ENCODE results near the gene HOXC6.

The HOXC6 gene

DNA sequence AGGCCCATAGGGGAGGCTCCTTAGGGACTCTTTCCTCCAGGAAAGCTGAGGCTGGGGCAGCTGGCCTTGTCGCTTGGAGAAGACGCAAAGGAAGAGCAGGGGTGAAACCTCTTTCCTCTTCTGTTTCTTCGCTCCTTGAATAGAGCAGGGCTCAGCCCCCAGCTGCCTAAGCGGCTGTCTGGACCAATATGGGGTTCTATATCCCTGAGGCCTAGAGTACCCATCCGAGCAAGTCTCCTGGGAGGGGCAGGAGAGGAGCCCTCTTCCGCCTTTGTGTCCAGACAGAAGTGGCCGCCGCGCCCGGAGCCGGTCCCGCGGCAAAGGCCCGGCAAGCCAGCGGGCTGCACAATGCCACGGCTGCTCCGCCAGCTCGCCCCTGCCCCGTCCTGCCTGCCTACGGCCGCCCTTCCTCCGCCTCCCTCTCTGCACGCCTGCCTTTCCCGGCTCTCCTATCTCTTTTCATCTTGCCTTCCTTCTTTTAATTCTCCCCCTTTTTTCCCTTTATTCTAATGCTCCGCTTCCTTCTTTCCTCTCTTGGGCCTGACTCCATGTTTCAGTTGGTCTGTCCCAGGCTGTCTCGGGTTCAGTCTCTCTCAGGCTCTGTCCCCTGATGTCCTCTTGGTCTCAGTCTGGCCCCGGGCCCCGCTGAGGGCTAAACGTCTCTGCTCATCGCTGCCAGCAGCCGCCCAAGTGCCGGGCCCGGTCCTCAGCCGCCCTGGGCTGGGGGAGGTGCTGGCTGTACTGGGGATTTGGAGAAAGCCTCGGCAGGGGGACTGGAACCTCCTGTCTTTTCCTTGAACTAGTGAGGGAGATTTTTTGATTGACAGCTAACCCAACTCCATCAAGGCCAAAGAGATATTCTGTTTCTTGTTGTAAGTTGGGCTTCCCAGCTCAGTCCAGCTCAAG is 30.8 kb upstream of the HOXC6 start:
- no peaks in the 10 kb centered on the region for H3K36me3 ChIP-seq
- peak overlapping the region; percentile 95 for H3K4me3 ChIP-seq (ENCODE audit: low read depth, low read length)
- no peaks in the 10 kb centered on the region for H3K9me3 ChIP-seq
- H3K27me3 ChIP-seq: no peaks in the 10 kb centered on the region
- H3K4me1 ChIP-seq: peaks cover 5% of the 10 kb centered on the region; the same call in 1 of the 2 replicates
- peak; percentile 58 for DNase-seq
- TF ChIP-seq, protein P1, sequence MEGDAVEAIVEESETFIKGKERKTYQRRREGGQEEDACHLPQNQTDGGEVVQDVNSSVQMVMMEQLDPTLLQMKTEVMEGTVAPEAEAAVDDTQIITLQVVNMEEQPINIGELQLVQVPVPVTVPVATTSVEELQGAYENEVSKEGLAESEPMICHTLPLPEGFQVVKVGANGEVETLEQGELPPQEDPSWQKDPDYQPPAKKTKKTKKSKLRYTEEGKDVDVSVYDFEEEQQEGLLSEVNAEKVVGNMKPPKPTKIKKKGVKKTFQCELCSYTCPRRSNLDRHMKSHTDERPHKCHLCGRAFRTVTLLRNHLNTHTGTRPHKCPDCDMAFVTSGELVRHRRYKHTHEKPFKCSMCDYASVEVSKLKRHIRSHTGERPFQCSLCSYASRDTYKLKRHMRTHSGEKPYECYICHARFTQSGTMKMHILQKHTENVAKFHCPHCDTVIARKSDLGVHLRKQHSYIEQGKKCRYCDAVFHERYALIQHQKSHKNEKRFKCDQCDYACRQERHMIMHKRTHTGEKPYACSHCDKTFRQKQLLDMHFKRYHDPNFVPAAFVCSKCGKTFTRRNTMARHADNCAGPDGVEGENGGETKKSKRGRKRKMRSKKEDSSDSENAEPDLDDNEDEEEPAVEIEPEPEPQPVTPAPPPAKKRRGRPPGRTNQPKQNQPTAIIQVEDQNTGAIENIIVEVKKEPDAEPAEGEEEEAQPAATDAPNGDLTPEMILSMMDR (IDR thresholded peaks at IDR 0.05; ENCODE audit: low read depth, low read length): no peak

- TF ChIP-seq, protein P1 (IDR thresholded peaks at IDR 0.05; ENCODE audit: low read depth, low read length): no peak; the same call in 1 of the 2 replicates
- Histone ChIP-seq H3K36me3 (no peaks in the 10 kb centered on the region), H3K9me3 (no peaks in the 10 kb centered on the region), H3K4me1 (peaks cover 5% of the 10 kb centered on the region; the same call in 1 of the 2 replicates), H3K27me3 (no peaks in the 10 kb centered on the region), H3K4me3 (ENCODE audit: low read depth, low read length) (peak overlapping the region; percentile 95)
- no peak for DNase-seq
These were observed 29.9 kb upstream of the HOXC6 start for GRCh38 chr12:53998110-53998899.

GRCh38 chr12:53998900-53999236 is 29.4 kb upstream of the HOXC6 start:
- H3K9me3 ChIP-seq: no peaks in the 10 kb centered on the region
- no peak for DNase-seq
- TF ChIP-seq, protein P1 (IDR thresholded peaks at IDR 0.05; ENCODE audit: low read depth, low read length): peak; percentile 12; the same call in 1 of the 2 replicates

DNA sequence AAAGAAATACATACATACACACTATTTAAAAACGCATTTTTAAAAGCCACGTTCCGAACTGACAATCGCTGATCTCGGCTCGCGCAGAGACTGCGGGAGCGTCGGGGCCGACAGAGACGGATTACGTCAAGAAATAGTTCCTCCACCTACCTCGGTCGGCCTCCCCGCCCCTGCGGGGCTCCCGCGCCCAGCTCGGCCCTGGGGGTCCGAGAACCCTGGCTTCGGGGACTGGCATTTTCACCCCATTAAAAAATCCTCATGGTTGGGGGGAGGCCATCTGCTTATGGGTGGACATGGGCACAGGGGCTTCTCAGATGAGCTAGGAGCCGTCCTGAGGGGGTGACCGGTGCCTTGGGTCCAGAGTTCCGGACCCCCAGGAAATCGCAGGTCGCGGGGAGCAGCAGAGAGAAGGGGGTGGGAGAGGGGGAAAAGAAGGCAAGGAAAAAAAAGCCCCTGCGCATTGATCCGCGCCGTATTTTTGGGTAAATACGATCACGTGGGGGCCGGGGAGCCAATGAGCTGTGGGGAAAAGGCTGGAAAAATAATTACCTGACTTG is 28.6 kb upstream of the HOXC6 start:
- TF ChIP-seq, protein P1 (IDR thresholded peaks at IDR 0.05; ENCODE audit: low read depth, low read length): no peak
- no peaks in the 10 kb centered on the region for H3K9me3 ChIP-seq
- no peaks in the 10 kb centered on the region for H3K36me3 ChIP-seq
- H3K4me3 ChIP-seq (ENCODE audit: low read depth, low read length): peak overlapping the region; percentile 95
- no peaks in the 10 kb centered on the region for H3K27me3 ChIP-seq
- peaks cover 11% of the 10 kb centered on the region for H3K4me1 ChIP-seq
- peak; percentile 77 for DNase-seq

More at GRCh38 chr12:53998900-53999236, 29.4 kb upstream of the HOXC6 start:
- Histone ChIP-seq H3K4me1 (peaks cover 9% of the 10 kb centered on the region), H3K4me3 (ENCODE audit: low read depth, low read length) (peak overlapping the region; percentile 95), H3K36me3 (no peaks in the 10 kb centered on the region), H3K27me3 (no peaks in the 10 kb centered on the region)

GRCh38 chr12:54000116-54001114 is 27.8 kb upstream of the HOXC6 start, which contains the start of gene HOXC9:
TSS of gene HOXC9 (plus strand) at chr12:54000161. CDS start at chr12:54000189, 28 bp downstream.
- Histone ChIP-seq H3K27me3 (no peaks in the 10 kb centered on the region), H3K9me3 (no peaks in the 10 kb centered on the region), H3K4me1 (peaks cover 14% of the 10 kb centered on the region), H3K4me3 (ENCODE audit: low read depth, low read length) (peak within 1 kb of the TSS; percentile 95), H3K36me3 (no peaks in the 10 kb centered on the region)
- TF ChIP-seq, protein P1 (IDR thresholded peaks at IDR 0.05; ENCODE audit: low read depth, low read length): peak; percentile 8; the same call in 1 of the 2 replicates
- DNase-seq: peak; percentile 55
